Forelimb muscle (tissue), 1 donor: ENCODE data around the gene CLK2. TPM values are rescaled to one million over a fixed set of nuclear protein-coding genes. Genes with fewer than 3 reads are reported as not detected.
"Not testable (repeated sequence)": the region's sequence is repeated elsewhere in the genome, so short reads cannot be mapped to it uniquely, and the experiment has no call there.

Source experiments
- DNase-seq: peaks from one replicate; pipeline ENCODE4 v3.0.0-alpha.2; 2013; ENCODE audit warnings: low read depth
- polyA plus RNA-seq: library from polyadenylated mRNA; unstranded; fragments of 120-200 nt; gene quantifications from one replicate; pipeline ENCODE4 v1.2.1, GENCODE V29; 2013; ENCODE audit not compliant: insufficient read length

Gene CLK2
- polyA plus RNA-seq, 1 donor: 37.0 TPM

DNA sequence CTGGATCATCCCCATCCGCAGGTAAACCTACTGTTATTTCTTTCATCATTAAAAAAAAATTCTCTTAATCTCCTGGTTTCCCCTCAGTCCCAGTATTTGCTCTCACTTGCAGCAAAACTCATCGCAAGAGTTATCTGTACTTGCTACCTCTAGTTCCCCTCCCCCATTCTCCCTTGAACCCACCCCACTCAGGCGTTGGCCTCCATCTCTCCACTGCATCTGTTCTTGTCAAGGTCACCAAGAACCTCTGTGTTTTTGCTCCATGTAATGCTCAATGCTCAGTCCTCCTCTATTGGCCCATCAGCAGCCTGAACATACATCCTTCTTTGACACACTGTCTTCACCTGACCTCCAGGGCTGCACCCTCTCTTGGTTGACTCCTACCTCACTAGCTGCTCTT lies 23.4 kb upstream of the CLK2 start:
- no peak for DNase-seq

DNA sequence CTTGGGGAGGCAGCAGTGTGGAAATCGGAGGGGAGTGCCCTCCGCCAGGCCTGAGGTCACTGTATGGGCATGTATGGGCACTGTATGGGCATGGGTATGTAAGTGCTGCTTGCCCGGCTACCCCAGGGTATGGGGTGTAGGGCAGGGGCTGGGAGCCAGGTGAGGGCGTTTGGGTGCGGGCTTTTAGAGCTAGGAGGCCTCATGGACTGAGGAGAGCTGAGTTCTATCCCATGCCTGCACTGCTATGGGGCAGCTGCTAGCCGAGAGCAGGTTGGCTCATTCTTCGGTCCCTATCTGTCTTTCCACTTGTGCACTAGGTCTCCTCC lies 22.6 kb upstream of the CLK2 start:
- DNase-seq: no peak

DNA sequence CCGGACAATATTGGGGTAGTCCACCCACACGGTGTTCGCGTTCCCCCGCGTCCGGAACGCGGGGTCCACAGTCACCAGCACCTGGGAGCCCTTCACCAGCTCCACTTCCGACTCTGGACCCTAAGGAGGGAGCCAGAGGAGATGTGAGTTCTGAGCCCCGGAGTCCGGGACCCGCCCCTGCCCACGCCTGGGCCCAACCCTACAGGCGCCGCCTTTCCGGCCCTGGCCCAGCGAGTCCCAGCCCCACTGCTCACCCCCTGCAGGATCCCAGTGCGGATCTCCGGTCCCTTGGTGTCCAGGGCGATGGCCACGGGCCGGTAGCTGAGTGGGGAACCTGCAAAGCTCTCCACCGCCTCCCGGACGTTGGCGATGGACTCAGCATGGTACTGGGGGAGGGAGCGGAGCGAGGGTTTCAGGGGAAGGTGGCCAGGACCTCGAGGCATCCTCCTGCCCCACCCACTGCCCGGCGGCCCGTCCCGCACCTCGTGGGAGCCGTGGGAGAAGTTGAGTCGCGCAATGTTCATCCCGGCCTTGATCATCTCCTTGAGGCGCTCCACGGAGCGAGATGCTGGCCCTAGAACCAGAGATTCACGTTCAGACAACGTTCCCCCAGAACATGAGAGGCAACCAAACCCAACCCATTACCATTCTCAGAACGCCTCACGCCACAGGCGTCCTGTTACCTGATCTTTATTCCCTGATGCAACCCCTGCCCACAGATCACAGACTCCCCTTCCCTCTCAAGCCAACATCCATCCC lies 22.1 kb upstream of the CLK2 start:
- DNase-seq: no peak

DNA sequence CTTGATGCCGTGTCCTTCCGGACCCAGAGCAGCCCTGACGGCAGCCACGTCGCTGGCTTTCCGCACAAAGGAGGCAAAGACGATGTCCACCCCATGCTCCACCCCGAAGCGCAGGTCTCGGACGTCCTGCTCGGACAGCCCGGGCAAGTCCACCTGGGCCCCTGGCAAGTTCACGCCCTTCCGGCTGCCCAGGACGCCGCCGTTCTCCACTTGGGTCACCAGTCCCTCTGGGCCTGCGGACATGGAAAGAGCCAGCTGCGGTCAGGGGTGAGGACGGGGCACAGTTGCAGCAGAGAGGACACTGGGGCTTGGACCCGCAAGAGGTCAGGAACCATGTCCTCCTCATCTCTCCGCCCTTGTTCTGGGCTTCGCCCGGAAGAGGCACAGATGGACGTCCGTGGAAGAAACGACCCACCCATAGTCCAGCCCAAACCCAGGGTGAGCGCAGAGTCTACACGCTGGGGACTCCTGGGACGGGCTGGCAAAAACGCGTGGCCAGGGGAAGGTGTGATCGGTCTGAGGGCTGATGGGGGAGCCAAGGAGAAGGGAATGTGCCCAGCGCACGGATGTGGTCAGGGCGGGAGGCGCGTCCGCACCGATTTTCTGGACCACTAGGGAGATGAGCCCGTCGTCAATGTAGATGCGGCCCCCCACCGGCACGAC lies 21.3 kb upstream of the CLK2 start:
- DNase-seq: no peak

DNA sequence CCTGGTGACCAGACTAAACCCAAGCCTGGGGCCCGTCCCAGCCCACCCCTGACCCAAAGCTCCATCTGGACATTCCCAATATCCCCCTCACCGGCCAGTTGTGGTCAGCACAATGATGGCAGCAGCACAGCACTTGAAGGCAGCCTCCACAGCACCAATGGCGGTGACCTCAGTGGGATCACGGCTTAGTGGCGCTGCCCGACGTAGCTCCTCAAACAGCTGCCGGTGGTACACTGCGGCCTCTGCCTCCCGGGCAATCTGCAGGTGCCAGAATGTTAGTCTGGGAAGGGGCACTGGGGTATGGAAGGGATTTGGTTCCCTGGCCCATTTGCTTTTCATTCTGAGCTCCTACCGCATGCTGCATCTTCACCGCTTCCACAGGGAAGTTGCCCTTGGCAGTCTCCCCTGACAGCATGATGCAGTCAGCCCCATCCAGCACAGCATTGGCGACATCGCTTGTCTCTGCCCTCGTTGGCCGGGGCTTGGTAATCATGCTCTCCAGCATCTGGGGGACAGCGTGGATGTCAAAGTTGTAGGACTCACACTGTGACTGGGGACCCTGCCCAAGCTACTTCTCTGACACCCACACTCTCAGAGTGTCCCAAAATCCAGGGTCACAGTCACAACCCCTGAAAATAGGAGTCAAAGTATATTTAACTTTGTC lies 19.9 kb upstream of the CLK2 start:
- no peak for DNase-seq

DNA sequence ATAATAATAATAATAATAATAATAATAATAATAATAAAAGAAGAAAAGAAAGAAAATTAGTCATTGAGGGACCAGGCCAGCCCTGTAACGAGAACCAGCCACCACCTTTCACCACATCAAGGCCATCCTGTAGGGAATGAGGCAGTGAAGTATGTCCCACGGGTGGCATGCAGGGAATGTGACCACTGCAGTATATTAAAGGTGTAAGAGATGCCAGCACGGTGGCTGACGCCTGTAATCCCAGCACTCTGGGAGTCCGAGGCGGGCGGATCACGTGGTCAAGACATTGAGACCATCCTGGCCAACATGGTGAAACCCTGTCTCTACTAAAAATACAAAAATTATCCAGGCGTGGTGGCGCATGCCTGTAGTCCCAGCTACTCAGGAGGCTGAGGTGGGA lies 17.7 kb upstream of the CLK2 start:
- DNase-seq: not testable (repeated sequence)

DNA sequence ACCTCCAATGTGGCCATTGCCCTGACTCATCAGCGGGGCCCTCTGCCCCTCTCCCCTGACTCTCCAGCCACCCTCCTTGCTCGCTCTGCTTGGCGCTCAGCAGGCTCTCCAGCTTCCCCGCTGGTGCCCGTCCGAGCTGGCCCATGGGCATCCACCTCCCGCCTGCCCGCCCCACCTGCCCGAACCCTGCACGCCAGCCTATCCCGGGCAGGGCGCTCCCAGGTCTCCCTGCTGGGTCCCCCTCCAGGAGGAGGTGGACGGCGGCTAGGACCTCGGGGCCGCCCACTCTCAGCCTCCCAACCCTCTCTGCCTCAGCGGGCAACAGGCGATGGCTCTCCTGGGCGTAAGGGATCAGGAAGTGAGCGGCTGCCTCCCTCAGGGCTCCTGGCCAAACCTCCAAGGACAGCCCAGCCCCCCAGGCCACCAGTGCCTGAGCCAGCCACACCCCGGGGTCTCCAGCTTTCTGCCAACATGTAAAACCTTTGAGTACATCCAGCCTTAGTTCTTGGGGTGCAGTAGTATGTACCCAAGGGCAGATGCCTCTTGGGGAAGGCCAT lies 14.8 kb upstream of the CLK2 start:
- no peak for DNase-seq

DNA sequence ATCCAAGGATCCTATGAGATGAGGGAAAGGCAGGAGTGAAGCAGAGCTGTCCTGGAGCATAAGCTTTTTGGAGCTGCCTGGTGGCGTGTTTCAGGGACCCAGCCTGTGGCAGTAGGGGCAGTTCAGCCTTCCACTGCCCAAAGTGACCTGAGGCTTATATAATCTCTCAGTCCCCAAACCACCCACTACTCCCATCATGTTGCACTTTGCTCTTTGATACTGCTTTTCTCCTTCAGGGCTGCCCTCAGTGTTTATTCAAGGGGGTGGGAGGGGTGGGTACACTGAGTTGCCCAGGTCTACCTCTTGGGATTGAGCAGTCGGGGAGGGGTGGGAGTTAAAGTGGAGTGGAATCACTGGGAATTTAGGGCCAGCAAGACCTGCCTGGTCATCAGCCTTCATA lies 13.2 kb upstream of the CLK2 start:
- no peak for DNase-seq

DNA sequence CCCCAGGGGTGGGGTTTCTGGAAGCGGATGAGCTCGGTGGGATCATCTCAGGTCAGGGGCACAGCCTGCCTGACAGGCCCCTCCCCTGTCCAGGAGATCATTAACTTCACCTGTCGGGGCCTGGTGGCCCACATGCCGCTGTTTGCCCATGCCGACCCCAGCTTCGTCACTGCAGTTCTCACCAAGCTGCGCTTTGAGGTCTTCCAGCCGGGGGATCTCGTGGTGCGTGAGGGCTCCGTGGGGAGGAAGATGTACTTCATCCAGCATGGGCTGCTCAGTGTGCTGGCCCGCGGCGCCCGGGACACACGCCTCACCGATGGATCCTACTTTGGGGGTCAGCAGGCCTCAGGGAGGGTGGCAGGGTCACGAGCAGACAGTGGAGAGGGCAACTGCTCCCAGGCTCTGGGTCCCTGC lies 12.3 kb upstream of the CLK2 start:
- no peak for DNase-seq

DNA sequence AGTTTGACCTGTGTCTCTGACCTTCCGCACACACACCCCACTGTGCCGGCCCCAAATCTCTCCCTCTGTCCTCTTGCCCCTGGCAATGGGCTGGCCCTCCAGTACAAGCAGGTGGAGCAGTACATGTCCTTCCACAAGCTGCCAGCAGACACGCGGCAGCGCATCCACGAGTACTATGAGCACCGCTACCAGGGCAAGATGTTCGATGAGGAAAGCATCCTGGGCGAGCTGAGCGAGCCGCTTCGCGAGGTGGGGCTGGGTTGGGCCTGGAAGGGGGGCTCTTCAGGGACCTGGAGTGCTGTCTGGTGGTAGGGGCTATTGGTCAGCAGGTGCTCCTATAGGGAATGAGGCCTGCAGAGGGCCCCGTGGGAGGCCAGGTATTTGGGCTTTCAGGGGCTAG lies 11.8 kb upstream of the CLK2 start:
- DNase-seq: no peak

DNA sequence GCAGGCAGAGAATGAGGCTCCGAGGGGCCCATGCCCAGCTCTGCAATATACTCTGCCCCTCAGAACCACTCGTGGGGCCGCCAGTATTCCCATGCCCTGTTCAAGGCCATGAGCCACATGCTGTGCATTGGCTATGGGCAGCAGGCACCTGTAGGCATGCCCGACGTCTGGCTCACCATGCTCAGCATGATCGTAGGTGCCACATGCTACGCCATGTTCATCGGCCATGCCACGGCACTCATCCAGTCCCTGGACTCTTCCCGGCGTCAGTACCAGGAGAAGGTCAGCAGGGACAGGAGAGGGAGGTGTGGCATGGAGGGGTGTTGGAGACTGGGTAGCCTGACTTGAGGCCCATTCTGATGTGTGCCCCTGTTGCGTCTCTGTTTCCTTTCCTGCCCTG lies 11.2 kb upstream of the CLK2 start:
- no peak for DNase-seq

DNA sequence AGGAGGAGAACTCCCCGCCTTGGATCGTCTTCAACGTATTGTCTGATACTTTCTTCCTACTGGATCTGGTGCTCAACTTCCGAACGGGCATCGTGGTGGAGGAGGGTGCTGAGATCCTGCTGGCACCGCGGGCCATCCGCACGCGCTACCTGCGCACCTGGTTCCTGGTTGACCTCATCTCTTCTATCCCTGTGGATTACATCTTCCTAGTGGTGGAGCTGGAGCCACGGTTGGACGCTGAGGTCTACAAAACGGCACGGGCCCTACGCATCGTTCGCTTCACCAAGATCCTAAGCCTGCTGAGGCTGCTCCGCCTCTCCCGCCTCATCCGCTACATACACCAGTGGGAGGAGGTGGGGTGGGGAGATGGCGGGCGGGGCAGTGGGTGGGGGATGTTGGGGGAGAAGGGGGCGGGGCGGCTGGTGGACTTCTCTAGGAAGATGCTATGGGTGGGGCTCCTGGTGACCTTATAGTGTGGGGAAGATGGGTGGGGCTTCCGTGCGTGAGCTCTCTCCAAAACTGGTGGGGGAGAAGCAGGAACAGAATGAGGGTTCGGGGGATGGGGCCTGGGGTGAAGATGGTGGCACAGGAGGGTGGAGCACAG lies 9.3 kb upstream of the CLK2 start:
- DNase-seq: no peak

DNA sequence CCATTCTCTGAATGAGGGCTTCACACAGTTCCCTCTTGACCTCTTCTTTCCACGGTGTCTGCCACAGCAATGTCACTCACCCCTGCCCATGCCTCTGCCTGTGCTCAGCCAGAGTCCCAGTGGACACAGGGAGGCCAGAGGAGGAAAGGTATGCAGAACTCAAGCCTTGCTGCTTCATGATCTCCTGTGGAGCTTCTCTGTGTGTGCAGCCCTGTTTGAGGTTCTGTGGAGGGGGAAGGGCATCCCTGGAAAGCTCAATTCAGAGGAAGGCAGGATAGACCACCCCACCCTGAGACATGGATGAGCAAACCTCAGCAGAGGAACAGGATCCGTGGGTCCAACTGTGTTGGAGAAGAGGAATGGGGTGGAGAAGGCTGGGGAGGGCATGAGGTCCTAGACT lies 6.0 kb upstream of the CLK2 start:
- no peak for DNase-seq

DNA sequence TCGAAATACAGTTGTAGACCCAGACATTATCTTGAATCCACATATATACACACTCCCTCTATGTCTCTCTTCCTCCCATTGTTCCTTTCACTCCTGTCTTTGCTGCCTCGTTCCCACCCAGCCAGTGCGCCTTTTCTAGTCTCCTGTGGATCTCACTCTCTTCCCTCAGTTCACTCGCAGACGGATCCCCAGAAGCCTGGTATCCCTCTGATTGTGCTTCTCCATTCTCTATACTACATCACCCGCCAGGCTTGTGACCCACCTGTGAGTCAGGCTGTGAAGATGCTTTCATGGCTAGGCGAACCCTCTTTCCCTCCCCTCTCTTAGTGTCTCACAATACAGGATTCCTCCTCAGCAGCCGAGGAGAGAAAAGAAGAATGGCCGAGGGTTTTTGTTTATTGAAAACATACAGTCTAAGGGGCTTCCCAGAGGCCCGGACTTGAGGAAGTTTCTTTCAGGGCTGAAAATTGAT lies 5.4 kb upstream of the CLK2 start:
- no peak for DNase-seq

DNA sequence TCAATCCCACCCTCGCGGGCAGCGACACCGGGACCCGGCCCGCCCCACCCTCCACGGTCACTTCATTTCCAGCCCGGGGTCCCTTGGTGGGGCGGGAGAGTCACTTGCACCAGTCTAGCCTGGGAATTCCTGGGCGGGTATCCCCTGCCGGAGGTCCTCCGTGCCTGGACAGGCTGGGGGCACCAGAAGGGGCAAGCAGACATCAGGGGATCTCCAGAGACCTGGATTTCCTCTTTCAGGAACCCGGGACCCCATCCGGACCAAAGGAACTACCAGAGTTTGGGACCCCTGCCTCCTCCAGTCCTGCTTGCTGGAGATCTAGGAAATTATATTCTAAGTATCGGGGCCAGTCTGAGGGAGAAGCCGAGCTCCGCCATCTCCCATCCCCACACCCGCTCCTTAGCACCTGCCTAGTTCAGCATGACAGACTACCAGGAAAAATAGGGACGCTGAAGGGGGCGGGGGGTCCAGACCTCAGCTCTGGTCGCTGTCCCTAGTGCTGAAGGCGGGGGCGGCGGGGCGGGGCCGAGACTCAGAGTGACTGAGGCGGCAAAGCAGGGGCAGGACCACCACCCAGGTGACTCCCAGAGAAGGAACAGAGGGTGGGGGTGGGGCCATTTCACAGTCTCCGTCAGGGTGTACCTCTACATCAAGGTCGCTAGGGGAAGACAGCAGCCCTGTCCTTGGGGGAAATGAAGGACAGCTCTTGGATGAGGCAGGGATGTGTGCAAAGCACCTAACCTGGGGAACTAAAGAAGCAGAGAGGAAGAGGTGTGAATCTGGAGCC lies 4.8 kb upstream of the CLK2 start:
- no peak for DNase-seq

DNA sequence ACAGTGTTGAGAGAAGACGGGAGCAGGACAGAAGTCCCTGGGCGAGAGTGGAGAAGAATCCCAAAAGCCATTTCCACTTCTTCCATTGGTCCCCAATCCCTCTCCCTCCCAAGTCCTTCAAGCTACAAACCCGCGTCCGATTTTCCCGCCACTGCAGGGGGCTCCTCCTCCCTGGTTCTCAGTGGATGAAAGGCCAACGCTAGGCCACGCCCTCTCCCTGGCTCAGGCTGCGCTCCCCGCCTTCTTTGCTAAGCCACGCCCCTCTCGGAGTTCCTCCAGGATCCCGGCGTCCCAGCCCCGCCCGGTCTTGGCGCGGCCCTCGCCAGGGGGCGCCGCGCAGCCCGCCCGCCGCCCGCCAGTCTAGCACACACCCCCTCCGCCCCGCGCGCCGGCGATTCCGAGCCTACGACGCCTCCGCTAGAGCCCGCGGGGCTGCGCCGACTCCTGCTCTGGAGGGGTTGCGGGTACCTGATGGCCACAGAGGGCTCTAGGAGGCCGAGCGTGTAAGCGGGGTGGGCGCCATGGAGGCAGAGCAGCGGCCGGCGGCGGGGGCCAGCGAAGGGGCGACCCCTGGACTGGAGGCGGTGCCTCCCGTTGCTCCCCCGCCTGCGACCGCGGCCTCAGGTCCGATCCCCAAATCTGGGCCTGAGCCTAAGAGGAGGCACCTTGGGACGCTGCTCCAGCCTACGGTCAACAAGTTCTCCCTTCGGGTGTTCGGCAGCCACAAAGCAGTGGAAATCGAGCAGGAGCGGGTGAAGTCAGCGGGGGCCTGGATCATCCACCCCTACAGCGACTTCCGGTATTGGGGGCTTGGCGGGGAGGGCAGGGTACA lies 4.0 kb upstream of the CLK2 start, which contains the start of gene HCN3:
Gene HCN3, plus strand, starts transcription at position 394 of the 832 bp plus-strand sequence. Its CDS starts 128 bp downstream, at position 522.
- peak; percentile 91 for DNase-seq

DNA sequence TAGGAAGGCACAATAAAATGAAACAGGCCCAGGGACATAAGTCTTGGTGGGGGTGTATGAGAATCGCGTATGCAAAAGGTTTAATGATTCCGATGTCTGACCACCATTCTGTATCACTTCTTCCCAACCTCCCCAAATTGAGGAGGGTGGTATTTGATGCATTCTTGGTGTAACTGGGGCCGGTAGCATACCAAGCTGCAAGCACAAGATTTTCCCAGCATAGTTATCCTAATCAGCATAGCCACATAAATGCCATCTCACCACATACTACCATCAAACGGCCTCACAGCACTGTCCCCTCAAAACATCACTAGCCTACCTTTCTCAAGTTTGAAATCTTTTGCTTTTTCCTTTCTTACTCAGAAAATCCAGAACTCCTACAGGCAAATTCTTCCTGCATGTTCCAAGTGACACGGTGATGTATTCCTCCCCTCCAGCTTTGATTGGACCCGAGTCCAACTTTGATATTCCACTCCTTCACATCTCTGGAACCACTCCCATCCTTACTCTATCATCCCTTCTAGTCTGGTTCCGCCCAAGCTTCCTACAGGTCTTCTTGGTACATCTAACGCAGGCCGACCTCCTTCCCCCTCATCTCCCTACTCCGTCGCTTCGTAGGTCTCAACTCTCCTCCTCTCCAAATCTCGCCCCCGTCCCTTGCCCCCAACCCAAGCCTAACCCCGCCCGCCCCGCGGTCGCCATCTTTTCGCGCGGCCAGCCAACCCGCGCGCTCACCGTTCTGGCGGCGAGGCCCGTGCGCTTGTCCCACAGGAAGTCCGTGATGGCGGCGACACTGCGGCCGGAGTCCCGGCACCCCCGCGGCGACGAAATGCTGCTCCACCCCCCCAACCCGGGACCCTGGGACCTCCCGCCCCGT lies 600 bp downstream of the CLK2 start:
- DNase-seq: no peak

DNA sequence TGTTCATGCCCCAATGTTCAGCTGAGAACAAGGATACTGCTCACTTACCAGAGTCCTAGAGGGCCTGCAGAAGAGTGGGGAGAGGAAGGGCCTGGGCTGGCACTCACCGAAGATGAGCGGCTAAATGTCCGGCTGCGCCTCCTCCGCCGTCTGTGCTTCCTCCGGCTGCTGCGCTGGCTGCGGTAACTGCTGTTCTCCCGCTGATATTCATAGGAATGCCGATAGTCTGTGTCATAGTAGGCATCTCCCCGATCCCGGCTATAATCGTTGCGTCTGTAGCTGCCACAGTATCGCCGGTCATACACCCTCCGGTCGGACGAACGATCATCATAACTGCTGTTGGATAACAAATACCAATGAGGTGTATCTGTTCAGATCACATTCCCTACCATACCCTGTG lies 3.9 kb downstream of the CLK2 start:
- no peak for DNase-seq

DNA sequence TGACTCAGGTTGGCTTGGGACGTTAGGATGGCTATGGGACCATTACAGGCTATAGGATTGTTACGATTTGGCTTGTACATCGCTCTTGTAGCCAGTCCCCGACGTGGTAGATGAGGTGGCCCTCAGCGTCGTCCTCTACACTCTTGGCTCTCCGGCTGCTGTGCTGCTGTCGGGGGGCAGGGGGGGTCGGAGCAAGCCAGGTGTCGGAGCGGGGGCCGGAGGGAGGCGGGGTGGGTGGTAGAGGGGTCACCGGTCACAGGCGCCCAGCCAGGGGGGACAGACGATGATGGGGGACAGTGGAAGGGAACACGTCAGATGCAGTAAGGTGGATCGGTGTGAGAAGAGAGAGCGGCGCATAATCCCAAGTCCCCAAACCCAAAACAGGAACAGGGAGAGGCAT lies 4.7 kb downstream of the CLK2 start:
- no peak for DNase-seq
